Gastrocnemius medialis (tissue), 4 donors: Measurements from ENCODE around the gene CARMIL1.

Experiments
- CTCF ChIP-seq, 5 experiments: fragments of 450-650 bp in 3 of 5; fragments of 200-600 bp in 2 of 5; sonication (generic) in 2 of 5; IDR thresholded peaks in 4 of 5; conservative IDR thresholded peaks in 1 of 5; 1 replicate in 4 of 5; 2 replicates in 1 of 5; pipeline ENCODE4 v1.5.1; 2016 to 2019; ENCODE audit warnings: antibody characterized with exemption in 5 of 5, mild to moderate bottlenecking in 3 of 5, moderate library complexity in 3 of 5
- POLR2A ChIP-seq, 2 donors: fragments of 450-650 bp; IDR thresholded peaks; one replicate each; pipeline ENCODE4 v1.6.1; 2017; ENCODE audit warnings: antibody characterized with exemption in 2 of 2, mild to moderate bottlenecking in 2 of 2, moderate library complexity in 2 of 2

GRCh38 chr6:25232479-25232878 lies 46.7 kb upstream of the CARMIL1 start:
- no peak for TF ChIP-seq CTCF (IDR thresholded peaks at IDR 0.05 in 4 of 5, conservative IDR thresholded peaks at IDR 0.05 in 1 of 5)
- no peak for TF ChIP-seq POLR2A (IDR thresholded peaks at IDR 0.05)
